Stimulated activated CD8-positive, alpha-beta memory T cell treated with anti-CD3 and anti-CD28 coated beads, Interleukin-7, amount 100 ng/mL, for 48 hours (primary cell): ENCODE measurements around the gene CTNNA2.

Experiments
- DNase-seq, 2 donors: peaks; one replicate each; pipeline ENCODE4 v3.0.0-alpha.2; 2020; ENCODE audit warnings: low read depth in 1 of 2; ENCODE audit errors: extremely low read depth in 1 of 2

The CTNNA2 gene

DNA sequence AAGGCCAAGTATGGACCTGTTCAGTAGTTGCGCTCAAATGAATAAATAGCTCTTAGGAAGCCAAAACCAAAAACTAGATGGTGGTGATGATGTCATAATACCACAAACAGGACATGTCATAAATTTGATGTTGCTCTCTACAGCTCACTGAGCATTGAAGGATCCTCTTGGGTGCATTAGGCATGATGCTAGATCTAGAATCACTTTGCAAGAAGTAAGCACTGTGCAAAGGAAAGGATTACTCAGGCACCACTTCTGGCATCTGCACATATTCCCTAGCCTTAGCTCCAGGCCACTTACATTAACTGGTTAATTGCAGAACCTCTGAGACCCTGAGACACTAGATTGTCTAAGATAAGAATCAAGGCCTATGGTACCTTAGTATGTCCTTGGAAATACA, 733.7 kb downstream of the CTNNA2 start:
- DNase-seq = no peak

GRCh38 chr2:80247339-80247738, 734.5 kb downstream of the CTNNA2 start:
- DNase-seq = no peak

- no peak for DNase-seq
Observed at GRCh38 chr2:80248146-80248545, 735.3 kb downstream of the CTNNA2 start.

- no peak for DNase-seq
Observed at GRCh38 chr2:80252294-80252986, 739.6 kb downstream of the CTNNA2 start.

- DNase-seq = no peak
Observed at GRCh38 chr2:80255918-80256781, 743.3 kb downstream of the CTNNA2 start.

GRCh38 chr2:80256782-80257167, 743.9 kb downstream of the CTNNA2 start:
- no peak for DNase-seq

- DNase-seq = no peak
Observed at GRCh38 chr2:80257450-80257849, 744.6 kb downstream of the CTNNA2 start.

- no peak for DNase-seq
Observed at GRCh38 chr2:80258341-80258740, 745.5 kb downstream of the CTNNA2 start.

DNA sequence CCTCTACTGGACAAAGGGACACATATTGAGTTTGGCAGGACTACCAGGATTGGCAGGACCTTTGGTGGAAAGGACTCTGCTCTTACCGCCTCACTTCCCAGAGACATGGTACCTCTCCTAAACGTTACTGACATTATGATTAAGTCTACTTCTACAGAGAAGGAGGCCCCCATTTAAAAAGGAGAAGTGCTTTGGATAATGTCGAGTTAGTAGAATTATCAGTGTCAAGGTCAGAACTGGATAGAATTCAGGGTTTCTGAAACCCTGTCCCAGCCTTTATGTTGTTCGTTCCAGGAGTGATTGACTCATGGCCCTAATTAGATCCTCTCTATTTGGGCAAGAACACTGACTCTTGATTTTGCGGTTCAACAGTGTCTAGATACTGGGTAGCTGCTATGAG, 745.9 kb downstream of the CTNNA2 start:
- DNase-seq = no peak

DNA sequence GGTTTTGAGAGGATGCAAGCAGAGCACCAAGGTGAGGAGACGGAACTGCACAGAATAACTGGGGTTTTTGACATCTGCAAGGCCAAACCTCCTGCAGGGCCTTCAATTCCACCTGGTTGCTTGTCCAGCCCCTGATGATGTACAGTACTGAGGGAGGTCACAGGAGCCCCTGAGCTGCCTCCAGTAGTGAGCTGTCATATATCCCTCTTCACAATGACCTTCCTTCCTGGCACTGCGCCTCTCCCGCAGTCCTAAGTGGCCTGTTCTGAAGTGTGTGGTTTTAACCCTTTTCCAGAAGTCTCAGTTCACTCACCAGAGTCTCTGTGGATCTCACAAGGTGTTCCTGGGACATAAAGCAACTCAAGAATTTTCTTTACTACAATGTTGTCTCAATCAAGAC, 746.4 kb downstream of the CTNNA2 start:
- no peak for DNase-seq

DNA sequence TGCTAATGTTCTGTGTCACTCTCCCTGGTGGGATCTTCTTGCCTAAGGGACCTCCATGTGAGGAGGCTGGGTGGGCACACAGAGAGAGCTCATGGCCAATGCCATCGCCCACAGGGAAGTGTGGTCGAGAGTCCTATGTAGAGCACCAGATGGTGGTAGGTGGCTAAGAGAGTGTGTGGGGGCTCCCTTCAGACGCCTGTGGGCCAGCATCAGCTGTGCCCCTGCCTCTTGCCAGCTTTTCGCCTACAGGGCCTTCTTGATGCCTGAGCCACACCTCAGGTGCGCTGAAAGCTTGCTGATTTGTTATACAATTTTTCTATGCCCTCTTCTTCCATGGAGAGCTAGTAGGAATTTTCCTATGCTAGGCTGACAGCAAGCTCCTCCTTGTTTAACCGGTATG, 753.4 kb downstream of the CTNNA2 start:
- DNase-seq = no peak

DNA sequence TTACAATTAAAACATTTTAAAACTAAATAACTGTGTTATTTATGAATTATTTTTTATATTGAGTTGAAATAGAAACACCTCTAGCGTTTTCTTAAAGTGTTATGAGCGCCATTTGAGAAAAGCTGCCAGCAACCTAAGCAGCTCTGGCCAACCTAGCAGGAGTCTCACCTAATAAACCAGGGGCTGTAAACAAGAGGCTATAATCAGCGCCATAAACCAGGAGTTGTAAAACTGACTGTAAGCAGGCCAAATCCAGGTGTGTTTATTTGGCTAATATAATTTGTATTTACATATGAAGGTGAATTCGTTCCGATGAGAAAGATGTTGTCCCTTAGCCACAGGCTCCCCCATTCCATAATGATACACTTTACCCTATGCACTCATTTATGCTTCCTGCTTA, 757.0 kb downstream of the CTNNA2 start:
- no peak for DNase-seq

DNA sequence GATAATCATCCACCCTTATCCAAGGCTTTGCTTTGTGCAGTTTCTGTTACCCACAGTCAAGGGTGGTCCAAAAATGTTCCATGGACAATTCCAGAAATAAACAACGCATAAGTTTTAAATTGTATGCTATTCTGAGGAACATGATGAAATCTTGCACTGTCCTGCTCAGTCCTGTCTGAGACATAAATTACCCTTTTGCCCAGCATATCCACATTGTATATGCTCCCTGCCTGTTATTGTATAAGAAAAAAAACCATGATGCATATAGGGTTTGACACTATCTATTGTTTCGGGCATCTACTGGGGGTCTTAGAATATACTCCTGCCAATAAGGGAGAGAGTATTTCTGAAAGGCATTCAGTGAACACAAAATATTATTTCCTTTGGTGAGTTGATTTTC, 767.7 kb downstream of the CTNNA2 start:
- DNase-seq = no peak

DNA sequence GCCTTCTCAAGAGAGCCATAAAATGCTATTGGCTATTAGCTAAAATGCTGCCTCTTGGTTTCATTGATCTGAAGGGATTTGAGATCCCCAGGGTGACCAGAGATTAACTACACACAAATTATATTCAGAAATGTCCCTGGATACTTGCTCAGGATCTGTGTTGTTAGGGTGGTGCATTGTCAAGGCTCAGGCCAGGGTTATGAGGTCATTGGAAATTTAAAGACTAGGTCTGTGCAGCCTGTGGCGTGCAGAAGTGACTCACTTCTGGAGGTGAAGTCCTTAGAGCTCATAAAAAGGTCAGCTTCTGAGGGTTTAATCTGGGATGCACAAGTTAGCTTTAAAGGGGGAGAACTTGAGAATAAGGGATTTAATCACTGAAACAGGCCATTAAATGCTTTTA, 768.2 kb downstream of the CTNNA2 start:
- no peak for DNase-seq

GRCh38 chr2:80288576-80288975, 775.7 kb downstream of the CTNNA2 start:
- DNase-seq = no peak

- no peak for DNase-seq
Observed at GRCh38 chr2:80291656-80292055, 778.8 kb downstream of the CTNNA2 start.

- no peak for DNase-seq
Observed at GRCh38 chr2:80292474-80292873, 779.6 kb downstream of the CTNNA2 start.

DNA sequence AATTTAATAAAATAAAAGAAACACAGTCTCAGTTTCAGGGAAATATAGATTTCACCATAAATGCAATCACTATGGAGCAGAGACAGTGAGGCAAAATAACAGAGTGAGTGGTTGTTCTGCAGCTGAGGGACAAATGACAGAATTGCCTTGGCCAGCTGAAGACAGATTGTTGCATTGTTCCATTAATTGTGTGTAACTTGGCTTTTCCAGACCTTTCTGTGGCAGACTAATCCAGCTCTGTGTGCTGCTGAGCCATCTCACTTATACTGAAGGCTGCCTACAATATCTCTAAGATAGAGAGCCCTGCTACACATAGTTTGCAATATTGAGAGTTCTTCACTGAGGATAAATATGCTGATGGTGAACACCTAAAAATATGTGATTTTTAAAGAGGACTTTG, 780.2 kb downstream of the CTNNA2 start:
- DNase-seq = no peak

DNA sequence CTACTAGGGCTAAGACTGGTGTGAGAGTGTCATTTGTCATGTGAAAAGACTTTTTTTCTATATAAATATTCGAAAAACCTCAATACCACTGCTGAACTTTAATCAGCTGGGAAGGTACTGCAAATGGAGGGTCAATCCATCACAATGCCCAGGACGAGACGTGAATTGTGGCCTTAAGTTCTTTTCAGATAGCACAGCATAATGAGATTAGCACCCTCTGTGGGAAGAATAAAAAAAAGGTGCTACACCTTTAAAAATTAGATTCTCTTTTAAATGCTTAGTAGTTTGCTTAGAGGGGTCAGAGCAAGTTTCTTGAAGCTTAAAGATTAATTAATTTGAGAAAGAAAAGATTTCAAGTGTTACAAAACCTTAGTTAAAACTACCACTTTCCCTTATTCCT, 786.1 kb downstream of the CTNNA2 start:
- DNase-seq = no peak

DNA sequence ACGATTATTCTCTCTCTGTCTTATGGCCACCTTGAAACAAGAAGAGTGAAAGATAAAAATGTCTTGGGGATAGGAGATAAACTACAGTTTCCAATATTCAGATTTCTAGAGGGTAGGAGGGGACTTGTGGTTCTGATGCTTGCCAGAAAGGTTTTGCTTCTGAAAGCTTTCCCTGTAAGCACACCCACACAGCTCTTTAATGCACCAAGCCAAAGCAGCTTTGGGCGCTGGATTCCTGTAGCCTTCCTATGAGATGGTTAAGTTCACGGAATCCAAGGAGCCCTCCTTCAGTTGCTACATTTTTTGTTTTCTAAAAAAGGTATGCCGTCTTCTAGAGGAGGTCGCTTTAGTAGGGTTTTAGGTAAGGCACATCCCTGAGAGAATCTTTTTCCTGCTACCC, 786.8 kb downstream of the CTNNA2 start:
- no peak for DNase-seq

DNA sequence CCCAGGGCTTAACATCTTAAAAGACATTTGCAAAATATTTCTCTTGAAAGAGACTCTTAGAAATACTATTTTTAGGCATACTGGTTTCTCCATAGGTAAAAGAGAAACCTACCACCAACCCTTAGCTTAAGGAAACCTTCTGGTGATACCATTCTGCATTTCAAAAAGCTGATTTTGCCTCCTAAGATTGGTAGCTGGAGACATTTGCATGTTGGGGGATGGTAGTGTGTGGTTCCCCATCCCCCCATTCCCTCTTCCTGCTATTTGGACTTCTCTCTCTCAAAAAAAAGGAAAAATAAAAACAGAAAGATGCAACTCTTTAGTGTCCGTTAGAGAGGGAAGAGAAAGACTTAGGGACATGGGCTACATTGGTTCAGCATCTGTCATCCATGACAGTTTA, 787.5 kb downstream of the CTNNA2 start:
- DNase-seq = no peak

GRCh38 chr2:80300954-80301353, 788.1 kb downstream of the CTNNA2 start:
- DNase-seq = no peak

DNA sequence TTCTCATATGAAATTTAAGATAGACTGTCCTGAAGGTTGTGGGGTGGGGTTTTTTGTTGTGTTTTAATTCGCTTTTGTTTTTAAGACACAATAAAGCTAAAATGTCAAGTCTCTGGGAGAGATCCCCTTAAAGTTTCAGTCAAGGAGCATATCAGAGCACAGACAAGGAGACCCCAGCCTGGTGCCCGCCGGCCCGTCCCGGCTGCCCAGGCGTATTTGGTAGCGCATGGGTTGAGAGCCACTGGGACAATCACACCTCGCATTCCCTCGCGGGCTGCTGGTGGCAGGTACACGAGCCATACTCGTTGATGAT, 789.1 kb downstream of the CTNNA2 start:
- DNase-seq = no peak
